Naive thymus-derived CD4-positive, alpha-beta T cell (primary cell): ENCODE measurements around the gene NOSTRIN. TPM values are rescaled to one million over a fixed set of nuclear protein-coding genes. Genes with fewer than 3 reads are reported as not detected.
A peak's percentile ranks its signal among the peaks of the same experiment; 100 is the strongest.

Experiments
- ATAC-seq: fragments of 150-1000 bp; cut with Tn5 transposase; 2 replicates; pipeline ENCODE4 v1.10.0; 2021; ENCODE audit warnings: mild to moderate bottlenecking, moderate library complexity
- CTCF ChIA-PET: fragments of 350-600 bp; sonication (Branson Sonifier 250); formaldehyde crosslinking; loops from one replicate; lab custom pipeline; 2021; ENCODE audit warnings: antibody characterized with exemption; lab: Charles Lee
- POLR2A ChIA-PET: fragments of 350-600 bp; sonication (Branson Sonifier 250); formaldehyde crosslinking; loops from one replicate; lab custom pipeline; 2021; ENCODE audit warnings: antibody characterized with exemption, inconsistent platforms; lab: Charles Lee
- DNase-seq, 9 donors: peaks; one replicate each; pipeline versions ENCODE4 v3.0.0 to v3.0.0-alpha.2; 2020 to 2022; ENCODE audit warnings: mixed read lengths in 1 of 9
- H3K27ac ChIP-seq: one replicate; pipeline ENCODE4 v1.7.0; 2013; ENCODE audit warnings: mild to moderate bottlenecking, low read depth, low read length, moderate library complexity
- H3K27me3 ChIP-seq, 2 donors: one replicate each; pipeline ENCODE4 v1.7.0; 2013; ENCODE audit warnings: low read length in 2 of 2, mild to moderate bottlenecking in 2 of 2, moderate library complexity in 2 of 2; ENCODE audit not compliant: control insufficient read depth in 2 of 2, insufficient read depth in 2 of 2
- H3K36me3 ChIP-seq, 3 experiments: 1 replicate in 2 of 3; 2 replicates in 1 of 3; pipeline ENCODE4 v1.7.0; 2013; ENCODE audit warnings: low read length in 3 of 3, mild to moderate bottlenecking in 3 of 3, moderate library complexity in 1 of 3; ENCODE audit not compliant: insufficient read depth in 3 of 3, control insufficient read depth in 2 of 3
- H3K4me1 ChIP-seq, 2 donors: one replicate each; pipeline ENCODE4 v1.7.0; 2013; ENCODE audit warnings: low read length in 2 of 2, mild to moderate bottlenecking in 2 of 2, moderate library complexity in 1 of 2; ENCODE audit not compliant: control insufficient read depth in 2 of 2, insufficient read depth in 2 of 2
- H3K4me3 ChIP-seq: 2 replicates; pipeline ENCODE4 v1.7.0; 2013; ENCODE audit warnings: mild to moderate bottlenecking, low read length
- H3K9me3 ChIP-seq, 3 experiments: 1 replicate in 2 of 3; 2 replicates in 1 of 3; pipeline ENCODE4 v1.7.0; 2013; ENCODE audit warnings: low read length in 3 of 3; ENCODE audit not compliant: control insufficient read depth in 2 of 3
- H3K27ac Mint-ChIP-seq, 9 donors: one replicate each; pipeline ENCODE4 v1.8.0; 2020 to 2022; ENCODE audit warnings: mixed read lengths in 9 of 9, mild to moderate bottlenecking in 8 of 9, moderate library complexity in 5 of 9, inconsistent platforms in 2 of 9
- H3K27me3 Mint-ChIP-seq, 5 donors: one replicate each; pipeline ENCODE4 v1.8.0; 2021 to 2022; ENCODE audit warnings: mixed read lengths in 5 of 5, mild to moderate bottlenecking in 1 of 5
- H3K36me3 Mint-ChIP-seq, 5 donors: one replicate each; pipeline ENCODE4 v1.8.0; 2020 to 2022; ENCODE audit warnings: mixed read lengths in 5 of 5, mild to moderate bottlenecking in 3 of 5, inconsistent platforms in 1 of 5
- H3K4me1 Mint-ChIP-seq, 7 donors: one replicate each; pipeline ENCODE4 v1.8.0; 2020 to 2022; ENCODE audit warnings: mixed read lengths in 7 of 7, mild to moderate bottlenecking in 3 of 7, inconsistent platforms in 1 of 7
- H3K4me3 Mint-ChIP-seq, 10 donors: one replicate each; pipeline ENCODE4 v1.8.0; 2020 to 2022; ENCODE audit warnings: mild to moderate bottlenecking in 10 of 10, mixed read lengths in 10 of 10, moderate library complexity in 6 of 10, inconsistent platforms in 2 of 10
- H3K9me3 Mint-ChIP-seq, 11 donors: one replicate each; pipeline ENCODE4 v1.8.0; 2020 to 2022; ENCODE audit warnings: mixed read lengths in 11 of 11, mild to moderate bottlenecking in 4 of 11, inconsistent platforms in 1 of 11, moderate library complexity in 1 of 11
- intact Hi-C, 2 donors: fragments of 100-400 bp; cut with micrococcal nuclease; formaldehyde crosslinking; loops; one replicate each; pipeline ENCODE4 v1.15.1; 2023
- polyA plus RNA-seq, 2 donors: library from polyadenylated mRNA; unstranded; fragments of 300-500 nt; fragmentation: Illumina TruSeq; gene quantifications; one replicate each; pipeline ENCODE4 v1.2.3, GENCODE V29; 2021
- total RNA-seq, 6 experiments: library from RNA in 5 of 6; stranded (reverse) in 5 of 6; gene quantifications; 1 replicate in 5 of 6; 2 replicates in 1 of 6; pipeline ENCODE4 v1.2.3 and lab custom pipeline; 2021 to 2026

NOSTRIN gene
- total and polyA plus RNA-seq, 7 experiments from 2014 or later, result 0.32 to 0.73 TPM; not detected in 5

- Mint-ChIP-seq H3K27ac (no peak overlapping the region), H3K9me3 (peaks cover 0 to 2% (median 0%) of the 10 kb centered on the region in 11 donors)
- CTCF ChIA-PET, result interaction anchor here (0.6 kb wide), 1 partner anchor 84 kb away, joined by 3 read pairs; no protein-coding TSS in a partner anchor
These were observed 966 bp upstream of the NOSTRIN start for GRCh38 chr2:168801471-168801870.

DNA sequence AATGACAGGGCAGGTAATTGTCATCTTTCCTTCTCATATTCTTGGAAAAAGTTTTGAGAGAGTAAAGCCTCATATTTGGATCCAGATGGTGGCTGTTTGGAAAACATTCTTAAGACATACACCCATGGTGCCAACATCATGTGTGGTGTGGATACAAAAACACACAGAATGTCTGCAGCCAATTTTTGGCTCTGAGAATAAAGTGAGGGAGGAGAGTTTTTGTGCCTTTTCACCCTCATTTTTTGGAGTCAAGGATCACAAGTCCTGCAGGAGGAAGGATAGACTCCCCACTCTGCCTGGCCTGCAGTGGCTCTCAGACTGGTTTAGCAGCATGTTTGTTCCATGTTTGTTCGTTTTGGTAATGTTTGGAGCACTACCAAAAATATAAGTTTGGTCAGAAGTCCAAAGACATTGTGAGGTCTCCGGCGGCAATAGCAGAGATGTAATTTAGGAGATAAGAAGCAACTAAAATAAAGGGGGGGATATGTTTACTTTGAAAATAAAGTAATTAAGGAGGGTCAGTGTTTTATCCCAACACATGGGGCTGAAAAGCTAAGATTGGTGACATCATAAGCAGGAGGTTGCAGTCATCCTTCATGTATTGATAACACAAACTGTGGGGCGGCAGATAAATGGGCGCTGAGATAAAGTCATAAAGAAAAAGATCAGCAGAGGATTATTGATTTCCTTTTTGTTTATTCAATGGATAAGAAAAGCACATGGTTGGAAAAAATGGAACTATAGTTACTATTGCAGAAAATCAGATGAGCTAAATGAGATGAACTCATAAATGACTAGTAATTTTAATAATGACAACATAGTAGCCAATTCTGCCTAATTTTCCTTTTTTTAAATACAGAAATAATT lies 655 bp downstream of the NOSTRIN start:
- H3K27me3 Mint-ChIP-seq, result peaks cover 0 to 15% (median 0%) of the 10 kb centered on the region in 5 donors
- no peak for ATAC-seq
- no peak for DNase-seq
- Histone ChIP-seq H3K9me3 (no peaks in the 10 kb centered on the region), H3K36me3 (no peaks in the 10 kb centered on the region), H3K4me1 (no peaks in the 10 kb centered on the region), H3K4me3 (no peak overlapping the region), H3K27ac (no peak overlapping the region), H3K27me3 (no peaks in the 10 kb centered on the region)
- ChIA-PET CTCF (no interaction called here), POLR2A (no interaction called here)
- H3K4me3 Mint-ChIP-seq, result peak overlapping the region in 1 of 10 donors; percentile 13
- H3K9me3 Mint-ChIP-seq, result peaks cover 0 to 2% (median 0%) of the 10 kb centered on the region in 11 donors
- peaks cover 0 to 20% (median 0%) of the 10 kb centered on the region in 7 donors for H3K4me1 Mint-ChIP-seq
- H3K36me3 Mint-ChIP-seq, result no peaks in the 10 kb centered on the region
- intact Hi-C loops, result no loop called here
- no peak overlapping the region for H3K27ac Mint-ChIP-seq

More at GRCh38 chr2:168801471-168801870, 966 bp upstream of the NOSTRIN start:
- Mint-ChIP-seq H3K36me3 (no peaks in the 10 kb centered on the region), H3K4me3 (peak overlapping the region in 1 of 10 donors; percentile 13), H3K4me1 (peaks cover 0 to 20% (median 0%) of the 10 kb centered on the region in 7 donors), H3K27me3 (peaks cover 0 to 9% (median 0%) of the 10 kb centered on the region in 5 donors)
- Histone ChIP-seq H3K4me1 (no peaks in the 10 kb centered on the region), H3K9me3 (no peaks in the 10 kb centered on the region), H3K27ac (no peak overlapping the region), H3K4me3 (no peak overlapping the region), H3K36me3 (no peaks in the 10 kb centered on the region), H3K27me3 (no peaks in the 10 kb centered on the region)
- intact Hi-C loops, result no loop called here
- DNase-seq (no peak), ATAC-seq (no peak)
- POLR2A ChIA-PET, result no interaction called here

DNA sequence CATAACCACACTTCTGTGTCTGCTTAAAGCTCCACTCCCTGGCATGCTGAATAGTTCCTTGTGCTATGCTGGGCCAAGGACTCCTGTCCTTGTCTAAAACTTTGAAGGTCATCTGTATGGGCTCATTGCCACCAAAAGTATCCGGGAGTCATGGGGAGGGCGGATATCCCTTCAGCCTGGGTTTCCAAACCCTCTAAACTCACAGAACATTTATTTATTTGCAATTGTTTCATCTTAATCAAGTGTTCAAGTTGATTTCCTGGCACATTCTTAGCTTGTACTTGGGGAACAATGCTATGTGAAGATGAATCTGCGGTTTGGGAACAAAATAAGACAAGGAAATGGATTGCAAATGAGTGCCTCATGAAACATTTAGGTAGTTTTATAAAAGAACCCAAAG lies 1.8 kb downstream of the NOSTRIN start:
- peaks cover 0 to 2% (median 0%) of the 10 kb centered on the region in 11 donors for H3K9me3 Mint-ChIP-seq
- H3K36me3 Mint-ChIP-seq, result no peaks in the 10 kb centered on the region
- intact Hi-C loops, result no loop called here
- H3K27ac Mint-ChIP-seq, result no peak overlapping the region
- Histone ChIP-seq H3K27me3 (no peaks in the 10 kb centered on the region), H3K27ac (no peak overlapping the region), H3K36me3 (no peaks in the 10 kb centered on the region), H3K4me1 (no peaks in the 10 kb centered on the region), H3K9me3 (no peaks in the 10 kb centered on the region), H3K4me3 (no peak overlapping the region)
- no peak overlapping the region for H3K4me3 Mint-ChIP-seq
- no peak for ATAC-seq
- POLR2A ChIA-PET, result no interaction called here
- H3K4me1 Mint-ChIP-seq, result peaks cover 0 to 20% (median 0%) of the 10 kb centered on the region in 7 donors
- no peak for DNase-seq
- peaks cover 0 to 15% (median 0%) of the 10 kb centered on the region in 5 donors for H3K27me3 Mint-ChIP-seq
- CTCF ChIA-PET, result no interaction called here

GRCh38 chr2:168805615-168806014 lies 3.2 kb downstream of the NOSTRIN start:
- Histone ChIP-seq H3K27ac (no peak overlapping the region), H3K9me3 (no peaks in the 10 kb centered on the region), H3K4me3 (no peak overlapping the region), H3K36me3 (no peaks in the 10 kb centered on the region), H3K27me3 (no peaks in the 10 kb centered on the region), H3K4me1 (no peaks in the 10 kb centered on the region)
- Mint-ChIP-seq H3K36me3 (no peaks in the 10 kb centered on the region), H3K27me3 (peaks cover 0 to 17% (median 0%) of the 10 kb centered on the region in 5 donors), H3K9me3 (no peaks in the 10 kb centered on the region), H3K4me3 (no peak overlapping the region), H3K4me1 (peaks cover 0 to 20% (median 0%) of the 10 kb centered on the region in 7 donors), H3K27ac (no peak overlapping the region)
- POLR2A ChIA-PET, result no interaction called here
- DNase-seq (no peak), ATAC-seq (no peak)
- CTCF ChIA-PET, result no interaction called here
- intact Hi-C loops, result no loop called here

DNA sequence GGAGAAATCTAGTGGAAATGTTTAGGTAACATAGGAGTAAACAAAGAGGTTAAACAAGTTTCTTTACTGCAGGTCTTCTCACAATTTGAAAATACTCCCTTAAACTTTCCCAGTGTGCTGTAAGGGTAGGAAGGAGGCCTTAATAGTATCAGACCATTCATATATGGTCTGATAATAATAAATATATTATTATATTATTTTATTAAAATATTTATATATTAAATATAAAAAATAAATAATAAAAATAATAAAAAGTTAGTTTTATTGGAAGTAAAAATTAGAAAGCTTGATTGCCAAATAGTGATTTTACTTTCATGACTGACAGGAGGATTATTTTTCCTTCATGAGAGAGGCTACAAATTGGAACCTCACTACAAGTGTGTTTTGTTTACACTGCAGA lies 7.1 kb downstream of the NOSTRIN start:
- intact Hi-C loops, result no loop called here
- no peak overlapping the region for H3K27ac ChIP-seq
- H3K9me3 Mint-ChIP-seq, result peaks cover 0 to 2% (median 0%) of the 10 kb centered on the region in 11 donors
- no peak overlapping the region for H3K4me3 Mint-ChIP-seq
- no peak overlapping the region for H3K4me3 ChIP-seq
- H3K36me3 ChIP-seq, result no peaks in the 10 kb centered on the region
- no peaks in the 10 kb centered on the region for H3K4me1 ChIP-seq
- ATAC-seq (no peak), DNase-seq (no peak)
- no peaks in the 10 kb centered on the region for H3K4me1 Mint-ChIP-seq
- CTCF ChIA-PET, result no interaction called here
- H3K36me3 Mint-ChIP-seq, result no peaks in the 10 kb centered on the region
- no peak overlapping the region for H3K27ac Mint-ChIP-seq
- POLR2A ChIA-PET, result no interaction called here
- no peaks in the 10 kb centered on the region for H3K9me3 ChIP-seq
- no peaks in the 10 kb centered on the region for H3K27me3 ChIP-seq
- peaks cover 0 to 23% (median 0%) of the 10 kb centered on the region in 5 donors for H3K27me3 Mint-ChIP-seq

DNA sequence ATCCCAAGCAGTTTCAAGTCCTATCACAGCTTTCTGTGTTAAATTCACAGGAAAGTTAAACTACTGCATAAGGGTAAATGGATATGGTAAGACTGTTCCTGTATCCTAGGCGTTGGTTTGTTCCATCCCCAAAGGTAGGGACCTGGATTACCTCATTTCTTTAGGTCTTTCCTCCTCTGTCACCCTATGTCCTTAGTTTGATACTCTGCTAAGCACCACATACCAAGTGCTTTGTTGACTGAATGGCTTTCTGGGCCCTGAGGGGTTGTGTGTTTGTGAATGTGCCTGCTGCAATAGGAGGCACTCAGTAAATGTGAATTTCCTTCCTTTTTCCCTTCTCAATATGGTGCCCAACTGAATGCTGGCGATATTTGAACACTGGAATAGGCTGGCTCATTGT lies 7.8 kb downstream of the NOSTRIN start:
- Histone ChIP-seq H3K4me1 (no peaks in the 10 kb centered on the region), H3K9me3 (no peaks in the 10 kb centered on the region), H3K4me3 (no peak overlapping the region), H3K36me3 (no peaks in the 10 kb centered on the region), H3K27ac (no peak overlapping the region), H3K27me3 (no peaks in the 10 kb centered on the region)
- CTCF ChIA-PET, result no interaction called here
- POLR2A ChIA-PET, result no interaction called here
- H3K4me3 Mint-ChIP-seq, result no peak overlapping the region
- no peaks in the 10 kb centered on the region for H3K4me1 Mint-ChIP-seq
- no peaks in the 10 kb centered on the region for H3K36me3 Mint-ChIP-seq
- DNase-seq (no peak), ATAC-seq (no peak)
- intact Hi-C loops, result no loop called here
- H3K27ac Mint-ChIP-seq, result no peak overlapping the region
- H3K27me3 Mint-ChIP-seq, result peaks cover 0 to 20% (median 0%) of the 10 kb centered on the region in 5 donors
- H3K9me3 Mint-ChIP-seq, result peaks cover 0 to 2% (median 0%) of the 10 kb centered on the region in 11 donors
